GDM1 (cell line): ENCODE results near the gene TOMM34.

Experiments used
- DNase-seq: peaks from one replicate; lab custom pipeline; 2025; lab: John Stamatoyannopoulos, UW

The TOMM34 gene, protein sequence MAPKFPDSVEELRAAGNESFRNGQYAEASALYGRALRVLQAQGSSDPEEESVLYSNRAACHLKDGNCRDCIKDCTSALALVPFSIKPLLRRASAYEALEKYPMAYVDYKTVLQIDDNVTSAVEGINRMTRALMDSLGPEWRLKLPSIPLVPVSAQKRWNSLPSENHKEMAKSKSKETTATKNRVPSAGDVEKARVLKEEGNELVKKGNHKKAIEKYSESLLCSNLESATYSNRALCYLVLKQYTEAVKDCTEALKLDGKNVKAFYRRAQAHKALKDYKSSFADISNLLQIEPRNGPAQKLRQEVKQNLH

DNA sequence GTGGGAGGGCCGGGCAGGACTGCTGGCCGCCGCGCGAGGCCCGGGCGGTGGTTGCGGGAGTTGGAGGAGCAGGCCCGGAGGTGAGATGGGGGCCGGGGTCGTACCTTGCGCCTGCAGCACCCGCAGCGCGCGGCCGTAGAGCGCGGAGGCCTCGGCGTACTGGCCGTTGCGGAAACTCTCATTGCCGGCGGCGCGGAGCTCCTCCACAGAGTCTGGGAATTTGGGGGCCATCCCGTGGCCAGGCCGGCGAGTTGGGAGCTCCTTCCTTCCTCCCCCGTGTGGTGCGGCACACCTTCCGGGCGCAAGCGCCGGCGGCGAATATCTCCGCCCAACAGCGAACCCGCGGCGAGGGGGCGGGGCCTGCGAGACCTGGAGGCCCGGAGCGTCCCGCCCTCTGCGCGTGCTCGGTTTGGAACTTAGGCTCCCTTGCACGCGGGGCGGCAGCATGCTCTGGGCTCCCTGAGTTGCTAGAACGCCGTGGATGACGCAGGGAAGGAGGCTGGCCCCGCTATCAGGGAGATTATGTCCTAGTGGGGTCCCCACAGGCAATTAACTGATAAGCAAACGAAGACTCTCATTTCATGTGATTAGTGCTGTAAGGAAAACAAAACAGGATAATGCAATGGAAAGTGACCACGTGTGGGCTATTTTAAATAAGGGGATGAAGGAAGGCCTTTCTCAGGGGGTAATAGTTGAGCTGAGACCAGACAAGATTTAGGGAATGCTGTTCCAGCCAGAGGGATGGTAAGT, at the start of gene TOMM34:
Gene TOMM34 (minus strand): TSS at position 295 of the 750 bp plus-strand sequence. CDS start 64 bp downstream, at position 231.
- DNase-seq, result peak; percentile 89

DNA sequence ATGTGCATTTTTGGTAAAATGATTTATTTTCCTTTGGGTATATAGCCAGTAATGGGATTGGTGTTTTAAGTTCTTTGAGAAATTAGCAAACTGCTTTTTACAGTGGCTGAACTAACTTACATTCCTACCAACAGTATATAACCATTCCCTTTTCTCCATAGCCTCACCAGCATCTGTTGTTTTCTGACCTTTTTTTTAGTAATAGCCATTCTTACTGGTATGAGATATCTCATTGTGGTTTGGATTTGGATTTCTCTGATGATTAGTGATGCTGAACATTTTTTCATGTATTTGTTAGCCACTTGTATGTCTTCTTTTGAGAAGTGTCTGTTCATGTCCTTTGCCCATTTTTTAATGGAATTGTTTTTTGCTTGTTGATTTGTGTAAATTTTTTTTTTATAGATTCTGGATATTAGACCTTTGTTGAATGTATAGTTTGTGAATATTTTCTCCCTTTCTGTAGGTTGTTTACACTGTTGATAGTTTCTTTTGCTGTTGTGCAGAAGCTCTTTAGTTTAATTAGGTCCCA, 48.4 kb upstream of the TOMM34 start:
- DNase-seq, result no peak

DNA sequence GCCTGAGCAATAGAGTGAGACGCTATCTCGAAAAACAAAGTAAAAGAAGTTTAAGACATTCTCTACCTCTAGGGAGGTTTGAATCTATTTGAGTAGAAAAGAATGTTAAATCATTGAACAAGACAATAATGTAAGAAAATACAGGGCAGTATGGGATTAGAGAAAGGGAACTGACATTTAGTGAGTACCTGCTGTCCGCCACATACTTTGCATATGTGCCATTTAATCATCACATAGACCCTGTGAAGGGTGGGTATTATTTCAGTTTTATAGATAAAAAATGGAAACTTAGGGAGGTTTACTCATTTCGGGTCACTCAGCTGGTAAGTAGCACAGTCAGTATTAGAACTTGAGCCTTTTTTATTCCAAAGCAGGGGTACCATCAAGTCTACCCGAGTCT, 37.5 kb upstream of the TOMM34 start:
- no peak for DNase-seq

DNA sequence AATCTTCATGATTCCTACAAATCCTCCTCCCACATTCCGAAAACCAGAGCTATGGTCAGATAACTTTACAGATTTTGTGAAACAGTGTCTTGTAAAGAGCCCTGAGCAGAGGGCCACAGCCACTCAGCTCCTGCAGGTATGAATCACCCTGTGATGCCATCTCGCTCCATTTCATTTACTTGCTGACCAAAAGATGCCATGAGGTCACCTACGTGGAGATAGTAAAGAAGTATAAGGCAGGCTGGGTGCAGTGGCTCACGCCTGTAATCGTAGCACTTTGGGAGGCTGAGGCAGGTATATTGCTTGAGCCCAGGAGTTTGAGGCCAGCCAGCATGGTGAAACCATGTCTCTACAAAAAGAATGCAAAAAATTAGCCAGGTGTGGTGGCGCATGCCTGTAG, 37.0 kb upstream of the TOMM34 start:
- no peak for DNase-seq

DNA sequence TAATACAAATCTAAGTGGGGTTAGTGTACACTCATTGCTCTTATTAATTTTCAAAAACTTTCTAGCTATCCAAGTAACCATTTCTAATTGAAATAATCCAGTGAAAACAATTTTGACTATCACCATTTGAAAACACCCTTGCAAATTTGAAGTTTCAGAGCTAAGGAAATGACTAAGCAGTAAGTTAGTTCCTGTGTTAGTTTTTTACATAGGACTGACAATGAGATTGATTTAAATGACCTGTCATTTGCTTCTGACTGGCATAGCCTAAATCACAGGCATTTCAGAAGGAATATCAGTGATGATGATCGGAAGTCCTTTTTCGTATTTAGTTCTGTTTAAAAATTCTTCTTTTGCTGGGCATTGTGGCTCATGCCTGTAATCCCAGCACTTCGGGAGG, 33.1 kb upstream of the TOMM34 start:
- DNase-seq, result peak; percentile 4

DNA sequence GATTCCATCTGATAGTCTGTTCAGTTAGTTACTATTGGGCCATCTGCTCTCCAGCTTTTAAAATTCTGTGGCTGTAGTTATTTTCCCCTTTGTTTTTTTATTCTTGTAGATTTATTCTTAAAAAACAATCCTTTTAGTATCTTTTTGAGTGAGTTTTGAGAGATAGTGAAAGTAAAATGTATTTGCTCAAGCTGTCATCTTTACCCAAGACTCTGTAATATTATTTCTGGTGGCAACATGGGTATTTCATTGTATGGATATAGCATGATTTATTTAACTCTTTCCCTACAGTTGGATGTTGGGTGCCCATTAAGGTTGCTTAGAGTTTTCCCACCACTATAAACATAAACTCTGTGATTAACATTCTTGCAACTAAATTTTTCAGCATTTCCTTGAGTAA, 30.8 kb upstream of the TOMM34 start:
- no peak for DNase-seq

DNA sequence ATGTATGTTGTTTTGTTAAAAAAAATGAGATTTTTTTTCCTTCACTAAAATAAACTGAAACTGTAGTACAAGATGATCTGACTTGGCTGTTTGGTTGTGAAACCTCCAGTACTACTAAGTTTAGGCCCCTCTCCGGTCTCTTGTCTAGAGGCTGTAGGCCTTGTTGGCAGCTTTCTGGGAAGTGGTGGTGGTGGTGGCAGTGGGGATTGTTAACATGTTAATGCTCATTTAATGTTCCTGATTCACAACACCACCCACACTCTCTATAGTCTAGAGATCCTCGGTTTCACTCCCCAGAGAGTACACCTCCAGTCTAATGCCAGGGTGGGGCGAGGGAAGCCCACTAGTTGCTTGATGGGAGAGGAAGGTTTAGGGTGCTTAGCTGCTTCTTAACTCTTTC, 30.2 kb upstream of the TOMM34 start:
- DNase-seq, result peak; percentile 2

DNA sequence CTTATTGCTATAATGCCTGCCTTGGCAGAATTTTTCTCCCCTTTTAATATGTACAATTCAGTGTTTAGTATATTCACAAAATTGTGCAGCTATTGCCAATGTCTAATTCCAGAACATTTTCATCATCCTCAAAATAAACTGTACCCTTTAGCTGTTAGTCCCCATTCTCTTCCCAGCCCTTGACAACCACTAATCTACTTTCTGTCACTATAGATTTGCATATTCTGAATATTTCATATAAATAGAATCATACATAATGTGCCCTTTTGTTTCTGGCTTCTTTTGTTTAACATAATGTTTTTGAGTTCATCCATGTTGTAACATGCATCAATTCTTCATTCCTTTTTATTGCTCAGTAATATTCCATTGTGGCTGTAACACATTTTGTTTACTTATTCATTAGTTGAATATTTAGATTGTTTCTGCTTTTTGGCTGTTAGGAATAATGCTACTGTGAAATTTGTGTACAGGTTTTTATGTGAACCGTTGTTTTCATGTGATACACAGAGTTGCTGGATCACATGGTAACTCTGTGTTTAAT, 28.5 kb upstream of the TOMM34 start:
- no peak for DNase-seq

DNA sequence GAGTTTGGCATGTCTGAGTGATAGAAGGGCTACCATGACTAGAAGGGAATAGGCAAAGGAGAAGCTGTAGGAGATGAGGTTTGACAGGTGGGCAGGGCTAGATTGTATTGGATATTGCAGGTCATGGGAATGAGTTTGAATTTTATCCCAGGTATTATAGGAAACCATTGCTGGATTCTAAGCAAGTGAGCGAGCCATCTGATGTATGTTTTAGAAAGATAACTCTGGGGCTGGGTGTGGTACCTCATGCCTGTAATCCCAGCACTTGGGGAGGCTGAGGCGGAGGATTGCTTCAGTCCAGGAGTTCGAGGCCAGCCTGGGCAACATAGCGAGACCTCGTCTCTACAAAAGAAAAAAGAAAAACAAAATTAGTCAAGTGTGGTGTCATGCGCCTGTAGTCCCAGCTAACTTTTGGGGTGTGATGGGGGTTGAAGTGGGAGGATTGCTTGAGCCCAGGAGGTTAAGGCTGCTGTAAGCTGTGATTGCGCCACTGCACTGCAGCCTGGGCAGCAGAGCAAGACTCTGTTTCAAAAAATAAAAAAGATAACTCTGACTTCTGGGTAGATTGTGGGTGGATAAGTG, 23.0 kb upstream of the TOMM34 start:
- DNase-seq, result no peak

DNA sequence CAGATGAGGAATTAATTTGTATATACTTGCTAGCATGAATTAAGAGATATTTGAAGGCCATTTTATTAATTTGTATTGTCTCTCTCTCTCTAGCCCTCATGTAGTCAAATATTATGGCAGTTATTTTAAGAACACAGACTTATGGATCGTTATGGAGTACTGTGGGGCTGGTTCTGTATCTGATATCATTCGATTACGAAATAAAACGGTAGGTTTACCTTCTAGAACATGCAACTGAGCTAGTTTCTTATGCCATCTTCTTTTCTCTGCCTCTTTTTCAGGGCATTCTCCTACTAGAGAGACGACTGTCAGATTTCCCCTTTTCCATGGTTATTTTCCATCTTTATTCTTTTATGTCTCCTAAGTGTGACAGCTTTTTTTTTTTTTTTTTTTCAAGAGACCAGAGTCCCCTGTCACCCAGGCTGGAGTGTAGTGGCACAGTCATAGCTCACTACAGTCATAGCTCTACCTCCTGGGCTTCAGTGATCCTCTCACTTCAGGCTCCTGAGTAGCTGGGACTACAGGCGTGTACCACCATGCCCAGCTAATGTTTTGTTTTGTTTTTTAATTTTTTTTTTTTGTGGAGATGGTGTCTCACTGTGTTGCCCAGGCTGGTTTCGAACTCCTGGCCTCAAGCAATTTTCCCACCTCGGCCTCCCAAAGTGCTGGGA, 21.7 kb upstream of the TOMM34 start:
- no peak for DNase-seq

DNA sequence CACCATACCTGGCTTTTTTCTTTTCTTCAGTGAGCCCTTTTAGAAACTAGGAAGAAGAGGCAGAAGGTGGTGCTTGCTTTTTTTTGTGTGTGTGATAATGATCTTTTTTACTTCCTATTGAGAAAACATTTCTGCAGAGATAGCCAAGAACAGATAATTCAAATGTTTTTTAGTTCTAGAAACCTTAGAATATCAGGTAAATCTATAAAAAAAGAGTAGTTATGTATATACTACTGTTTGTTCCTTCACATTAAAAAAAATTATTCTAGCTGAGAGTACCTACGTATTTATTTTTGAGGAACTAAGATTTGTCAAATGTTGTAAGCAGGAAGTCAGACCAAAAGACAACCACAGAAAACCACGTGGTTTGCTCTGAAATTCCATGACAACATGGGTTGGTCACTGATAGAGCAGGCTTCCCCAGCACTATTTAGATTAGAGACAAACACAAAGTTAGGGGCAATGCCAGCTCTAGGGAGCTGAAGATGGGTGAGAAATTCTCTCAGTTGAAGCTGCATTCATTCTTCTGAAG, 19.0 kb upstream of the TOMM34 start:
- DNase-seq, result peak; percentile 61

DNA sequence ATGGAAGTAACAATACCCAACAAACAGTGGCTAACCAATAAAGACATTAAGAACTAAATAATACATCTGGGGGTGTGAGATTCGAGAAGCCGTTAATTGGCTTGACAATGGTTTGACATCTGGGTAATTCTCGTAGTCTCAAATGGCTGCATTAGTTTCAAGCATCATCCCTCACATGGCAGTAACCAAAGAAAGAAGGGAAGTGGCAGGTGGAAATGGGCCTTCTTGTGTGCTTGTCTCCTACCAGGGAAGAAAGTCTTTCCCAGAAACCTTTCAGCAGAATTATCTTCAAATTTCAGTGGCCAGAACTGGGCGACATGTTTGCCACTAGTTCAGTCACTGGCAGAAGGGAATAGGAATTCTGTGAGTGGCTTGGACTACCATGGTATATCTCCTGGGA, 16.5 kb upstream of the TOMM34 start:
- no peak for DNase-seq

DNA sequence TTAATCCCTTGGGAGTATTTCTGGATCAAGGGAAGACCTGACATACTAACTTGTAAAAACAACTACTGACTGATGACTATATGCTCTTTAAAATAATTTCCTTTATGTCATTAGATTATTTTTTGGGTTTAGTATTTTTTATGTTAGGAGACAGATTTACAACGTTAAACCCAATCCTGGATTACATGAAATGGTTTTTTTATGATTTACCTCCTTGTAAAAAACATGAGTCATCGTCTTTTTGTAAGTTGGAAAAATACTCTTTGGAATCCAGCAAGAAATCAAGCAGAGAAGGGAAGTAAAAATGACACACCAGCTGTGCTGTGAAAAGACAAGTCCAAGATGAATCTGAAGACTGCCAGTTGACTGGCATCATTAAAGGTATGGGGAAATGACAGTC, 12.9 kb upstream of the TOMM34 start:
- no peak for DNase-seq

DNA sequence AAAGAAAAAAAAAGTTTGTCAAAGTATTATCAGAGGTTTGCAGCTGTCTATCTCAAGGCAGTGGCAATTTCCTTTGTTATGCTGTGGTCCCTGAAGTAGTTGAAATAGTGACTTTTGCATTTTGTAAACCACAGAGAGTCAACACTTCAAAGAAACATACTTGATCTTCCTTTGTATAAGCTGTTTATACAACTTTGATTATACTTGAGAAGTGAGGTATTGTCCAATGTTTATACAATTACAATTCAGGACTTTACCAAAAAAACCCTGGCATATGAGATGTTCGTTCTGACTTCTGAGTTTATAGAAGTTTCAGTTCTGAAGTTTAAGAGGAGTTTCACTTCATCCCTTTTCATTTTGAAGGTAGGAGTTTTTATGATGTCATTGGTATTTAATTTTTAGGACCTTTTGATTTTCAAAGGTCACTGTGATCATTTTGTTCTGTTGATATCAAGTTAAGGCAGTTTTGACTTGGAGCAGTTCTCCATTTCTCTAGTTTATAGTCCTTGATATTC, 10.1 kb upstream of the TOMM34 start:
- no peak for DNase-seq

DNA sequence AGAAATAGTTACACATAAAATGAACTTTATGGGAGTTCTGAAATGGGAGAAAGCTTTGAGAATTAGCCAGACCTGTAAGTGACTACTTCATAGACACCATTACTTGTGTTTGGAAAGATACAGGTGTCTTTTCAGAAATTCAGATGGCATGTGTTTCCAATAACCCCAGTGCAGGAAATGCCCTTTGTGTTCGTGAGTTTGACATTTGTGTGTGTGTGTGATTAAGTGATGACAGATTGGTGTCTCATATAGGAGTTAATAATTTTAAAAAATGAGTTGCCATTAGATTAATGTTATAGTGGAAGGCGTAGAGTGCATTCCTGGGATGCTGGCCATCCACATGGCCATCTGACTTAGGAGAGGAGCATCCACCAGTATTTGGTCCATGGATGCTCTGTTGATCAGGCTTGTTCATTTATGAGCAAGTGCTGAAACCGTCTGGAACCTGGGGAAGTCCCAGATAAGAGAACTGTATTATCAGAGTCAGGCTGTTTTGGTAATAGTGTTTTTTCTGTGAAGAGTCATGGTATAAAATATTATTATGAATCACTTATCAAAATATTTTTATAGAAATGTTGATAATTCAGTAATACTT, 9.2 kb upstream of the TOMM34 start:
- DNase-seq, result no peak

DNA sequence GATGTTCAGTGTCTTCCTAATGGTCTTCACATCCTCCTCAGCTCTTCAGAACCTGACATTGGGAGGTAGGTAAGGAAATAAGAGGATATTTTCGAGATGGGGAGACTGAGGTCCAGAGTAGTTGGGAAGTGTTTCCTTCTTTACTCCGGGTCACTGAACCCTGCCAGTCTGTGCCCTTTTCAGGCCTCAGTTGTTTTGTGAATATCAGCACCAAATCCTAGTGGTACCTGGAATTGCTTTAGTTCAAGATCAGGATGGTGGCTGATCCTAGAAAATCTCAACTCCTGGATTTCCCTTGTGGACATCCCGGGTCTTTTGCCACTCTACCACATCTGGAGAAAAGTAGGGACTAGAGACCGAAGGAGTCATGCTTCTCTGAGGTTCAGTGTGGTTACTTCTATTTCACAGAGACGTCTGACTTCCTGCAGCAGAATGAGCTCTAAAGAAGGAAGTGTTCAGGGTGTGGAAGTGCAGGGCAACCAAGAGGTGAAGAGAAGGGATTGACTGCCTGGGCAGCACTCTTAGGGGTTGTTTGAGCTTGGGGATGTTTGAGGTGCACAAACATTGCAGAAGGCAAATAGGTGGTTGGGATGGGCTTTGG, 7.1 kb upstream of the TOMM34 start:
- DNase-seq, result peak; percentile 38

DNA sequence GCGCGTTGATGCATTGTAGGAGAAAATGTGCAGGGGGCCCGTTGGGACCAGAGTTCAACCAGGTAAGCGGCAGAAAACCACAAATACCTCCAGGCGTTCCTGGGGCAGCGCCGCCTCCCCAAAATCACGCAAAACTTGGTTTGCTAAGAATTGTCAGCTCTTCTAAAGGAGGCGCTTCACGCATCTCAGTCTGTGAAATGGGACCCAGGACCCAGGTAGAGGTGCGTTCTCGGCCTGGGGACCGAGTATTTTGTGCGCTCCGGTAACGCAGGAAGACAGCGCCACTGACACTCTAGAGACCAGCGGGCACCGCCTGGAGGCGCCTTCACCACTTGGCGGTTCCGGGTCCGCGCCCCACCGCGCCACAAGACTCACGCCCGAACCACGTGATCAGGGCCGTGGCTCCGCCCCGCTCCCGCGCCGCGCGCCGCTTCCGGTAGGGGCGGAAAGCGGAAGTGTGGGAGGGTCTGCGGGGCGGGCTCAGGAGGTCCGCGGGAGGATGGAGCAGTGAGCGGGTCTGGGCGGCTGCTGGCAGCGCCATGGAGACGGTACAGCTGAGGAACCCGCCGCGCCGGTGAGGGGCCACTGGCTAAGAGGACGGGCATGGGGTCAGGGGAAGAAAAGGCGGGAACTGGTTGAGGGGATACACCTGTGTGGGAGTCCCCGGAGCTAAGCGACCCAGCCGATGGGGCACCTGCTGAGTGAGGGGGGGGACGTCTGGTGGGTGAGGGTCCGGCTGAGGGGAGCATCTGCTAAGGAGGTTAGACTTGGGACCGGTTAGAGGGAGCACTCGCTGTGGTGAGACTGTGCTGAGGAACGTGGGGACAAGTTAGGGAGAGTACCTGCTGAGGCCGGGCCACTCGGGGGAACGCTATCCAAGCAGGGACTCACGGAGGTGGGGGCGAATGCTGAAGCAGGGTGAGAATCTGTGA, 6.1 kb upstream of the TOMM34 start, which contains the start of gene STK4:
Gene STK4 (plus strand): TSS at position 483 of the 932 bp plus-strand sequence. CDS start 57 bp downstream, at position 540.
- peak; percentile 96 for DNase-seq

DNA sequence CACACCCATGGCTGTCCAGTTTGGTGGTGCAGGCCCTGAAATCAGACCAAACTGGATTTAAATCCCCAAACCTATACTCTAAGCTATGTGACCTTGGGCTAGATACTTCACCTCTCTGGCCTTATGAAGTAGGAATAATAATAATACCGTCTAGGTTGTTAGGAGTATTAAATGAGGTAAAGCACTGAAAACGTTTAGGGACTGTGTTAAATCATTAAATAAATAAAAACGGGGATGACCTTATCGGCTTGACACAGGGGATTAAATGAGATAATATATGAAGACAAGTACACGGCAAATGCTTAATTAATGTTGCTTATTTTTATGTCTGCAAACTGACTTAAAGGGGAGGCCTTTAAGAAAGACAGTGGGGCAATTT, 5.4 kb upstream of the TOMM34 start:
- no peak for DNase-seq
